Loucy (cell line): ENCODE results near the gene BCAR3.

ENCODE experiments used
- H2AFZ ChIP-seq: fragments of 200-600 bp; sonication (generic); 2 replicates; pipeline ENCODE4 v1.6.0; 2016; ENCODE audit warnings: antibody characterized with exemption, mild to moderate bottlenecking, low read length, moderate library complexity
- H3F3A ChIP-seq: fragments of 200-600 bp; 2 replicates; pipeline ENCODE4 v1.6.0; 2016; ENCODE audit warnings: antibody characterized with exemption, low read depth, mild to moderate bottlenecking
- H3K27me3 ChIP-seq: fragments of 200-600 bp; sonication (generic); 2 replicates; pipeline ENCODE4 v1.6.1; 2014; ENCODE audit warnings: low read length, mild to moderate bottlenecking; ENCODE audit not compliant: insufficient read depth, poor library complexity, severe bottlenecking
- H3K36me3 ChIP-seq: fragments of 200-600 bp; sonication (generic); 2 replicates; pipeline ENCODE4 v1.6.1; 2016; ENCODE audit warnings: low read length; ENCODE audit not compliant: insufficient read depth
- H3K4me1 ChIP-seq: fragments of 200-600 bp; sonication (generic); 2 replicates; pipeline ENCODE4 v1.5.1; 2014; ENCODE audit warnings: low read length, mild to moderate bottlenecking; ENCODE audit not compliant: insufficient read depth, poor library complexity, severe bottlenecking
- H3K4me2 ChIP-seq: fragments of 200-600 bp; sonication (generic); 2 replicates; pipeline ENCODE4 v1.6.0; 2014; ENCODE audit warnings: antibody characterized with exemption, low read length, low read depth, mild to moderate bottlenecking; ENCODE audit not compliant: poor library complexity, severe bottlenecking
- H3K4me3 ChIP-seq: fragments of 200-600 bp; sonication (generic); 2 replicates; pipeline ENCODE4 v1.5.1; 2014; ENCODE audit warnings: low read length, mild to moderate bottlenecking, mixed read lengths; ENCODE audit not compliant: poor library complexity, severe bottlenecking
- H3K79me2 ChIP-seq: fragments of 200-600 bp; sonication (generic); 2 replicates; pipeline ENCODE4 v1.6.1; 2014; ENCODE audit warnings: low read length; ENCODE audit not compliant: insufficient read depth
- H3K9ac ChIP-seq: fragments of 200-600 bp; sonication (generic); 2 replicates; pipeline ENCODE4 v1.6.0; 2014; ENCODE audit warnings: mild to moderate bottlenecking, low read depth, low read length, moderate library complexity; ENCODE audit not compliant: poor library complexity, severe bottlenecking
- H3K9me2 ChIP-seq: fragments of 200-600 bp; sonication (generic); replicated peaks from 2 replicates; pipeline ENCODE4 v1.6.1; 2016; ENCODE audit warnings: low read depth, low read length, mixed read lengths
- H3K9me3 ChIP-seq: fragments of 200-600 bp; sonication (generic); 2 replicates; pipeline ENCODE4 v1.6.1; 2014; ENCODE audit warnings: mild to moderate bottlenecking, antibody characterized with exemption, low read length, low read depth; ENCODE audit not compliant: insufficient read depth
- H4K20me1 ChIP-seq: fragments of 200-600 bp; sonication (generic); 2 replicates; pipeline ENCODE4 v1.6.0; 2014; ENCODE audit warnings: antibody characterized with exemption, low read length, mild to moderate bottlenecking; ENCODE audit not compliant: insufficient read depth, poor library complexity, severe bottlenecking
- EZH2phosphoT487 ChIP-seq: fragments of 200-600 bp; IDR thresholded peaks from 2 replicates; pipeline ENCODE4 v1.6.1; 2018; ENCODE audit warnings: antibody characterized with exemption, mild to moderate bottlenecking, moderate library complexity, borderline replicate concordance
- TF ChIP-seq, protein P1 (sequence below): fragments of 200-600 bp; sonication (generic); conservative IDR thresholded peaks from 2 replicates; pipeline ENCODE4 v1.5.1; 2014; ENCODE audit warnings: mild to moderate bottlenecking, antibody characterized with exemption, low read length

The BCAR3 gene

DNA sequence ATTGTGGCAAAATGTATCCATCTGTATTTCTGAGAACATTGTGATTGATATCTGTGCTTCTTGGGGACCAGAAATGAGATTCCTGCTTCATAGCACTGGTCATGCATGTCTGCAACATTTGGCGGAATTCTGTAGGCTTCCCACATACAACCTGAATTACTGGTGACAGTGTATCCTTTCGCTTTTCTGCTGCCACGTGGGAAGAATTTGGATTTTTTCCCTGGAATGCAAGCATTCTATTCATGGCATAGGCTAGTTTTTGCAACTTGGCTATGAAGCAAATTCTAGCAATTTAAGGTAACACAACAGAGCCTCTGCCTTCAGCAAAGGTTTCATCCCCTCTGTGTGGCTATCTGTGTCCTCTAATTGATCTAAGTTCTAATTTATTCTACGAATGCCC, 85.9 kb downstream of the BCAR3 start:
- peaks cover 23% of the 10 kb centered on the region for H3K4me1 ChIP-seq
- H3K79me2 ChIP-seq: no peaks in the 10 kb centered on the region
- H3K4me2 ChIP-seq: no peak overlapping the region
- no peaks in the 10 kb centered on the region for H3K36me3 ChIP-seq
- no peaks in the 10 kb centered on the region for H4K20me1 ChIP-seq
- TF ChIP-seq, protein P1, sequence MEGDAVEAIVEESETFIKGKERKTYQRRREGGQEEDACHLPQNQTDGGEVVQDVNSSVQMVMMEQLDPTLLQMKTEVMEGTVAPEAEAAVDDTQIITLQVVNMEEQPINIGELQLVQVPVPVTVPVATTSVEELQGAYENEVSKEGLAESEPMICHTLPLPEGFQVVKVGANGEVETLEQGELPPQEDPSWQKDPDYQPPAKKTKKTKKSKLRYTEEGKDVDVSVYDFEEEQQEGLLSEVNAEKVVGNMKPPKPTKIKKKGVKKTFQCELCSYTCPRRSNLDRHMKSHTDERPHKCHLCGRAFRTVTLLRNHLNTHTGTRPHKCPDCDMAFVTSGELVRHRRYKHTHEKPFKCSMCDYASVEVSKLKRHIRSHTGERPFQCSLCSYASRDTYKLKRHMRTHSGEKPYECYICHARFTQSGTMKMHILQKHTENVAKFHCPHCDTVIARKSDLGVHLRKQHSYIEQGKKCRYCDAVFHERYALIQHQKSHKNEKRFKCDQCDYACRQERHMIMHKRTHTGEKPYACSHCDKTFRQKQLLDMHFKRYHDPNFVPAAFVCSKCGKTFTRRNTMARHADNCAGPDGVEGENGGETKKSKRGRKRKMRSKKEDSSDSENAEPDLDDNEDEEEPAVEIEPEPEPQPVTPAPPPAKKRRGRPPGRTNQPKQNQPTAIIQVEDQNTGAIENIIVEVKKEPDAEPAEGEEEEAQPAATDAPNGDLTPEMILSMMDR: no peak
- TF ChIP-seq EZH2phosphoT487: no peak
- no peaks in the 10 kb centered on the region for H3F3A ChIP-seq
- no peak overlapping the region for H3K9ac ChIP-seq
- H3K4me3 ChIP-seq: no peak overlapping the region
- no peaks in the 10 kb centered on the region for H3K9me2 ChIP-seq
- no peak overlapping the region for H2AFZ ChIP-seq
- no peaks in the 10 kb centered on the region for H3K9me3 ChIP-seq
- no peaks in the 10 kb centered on the region for H3K27me3 ChIP-seq

DNA sequence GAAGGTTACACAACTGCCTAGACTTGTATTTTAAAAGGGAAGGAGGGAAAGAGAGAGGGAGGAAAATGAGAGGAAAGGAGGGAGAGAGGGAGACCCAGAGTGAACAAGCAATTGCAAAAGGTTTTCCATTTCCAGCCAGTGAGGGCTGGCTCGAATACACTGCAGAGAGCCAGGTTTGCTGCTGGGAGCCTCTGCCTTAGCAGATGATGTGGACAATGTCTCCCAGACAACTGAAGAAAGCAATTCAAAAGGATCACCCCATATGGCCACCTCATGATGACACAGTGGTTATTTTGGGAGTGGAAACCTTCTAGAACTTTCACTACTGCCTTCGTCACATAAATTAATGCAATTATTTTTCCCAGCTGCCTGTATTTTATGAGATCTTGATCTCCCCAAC, 86.4 kb downstream of the BCAR3 start:
- Histone ChIP-seq H3K4me2 (no peak overlapping the region), H3K36me3 (no peaks in the 10 kb centered on the region), H3K4me3 (no peak overlapping the region), H3K79me2 (no peaks in the 10 kb centered on the region), H3K9me2 (no peaks in the 10 kb centered on the region), H2AFZ (no peak overlapping the region), H3F3A (no peaks in the 10 kb centered on the region), H3K27me3 (no peaks in the 10 kb centered on the region), H4K20me1 (no peaks in the 10 kb centered on the region), H3K9ac (no peak overlapping the region), H3K4me1 (peaks cover 27% of the 10 kb centered on the region), H3K9me3 (no peaks in the 10 kb centered on the region)
- no peak for TF ChIP-seq EZH2phosphoT487
- TF ChIP-seq, protein P1: no peak

DNA sequence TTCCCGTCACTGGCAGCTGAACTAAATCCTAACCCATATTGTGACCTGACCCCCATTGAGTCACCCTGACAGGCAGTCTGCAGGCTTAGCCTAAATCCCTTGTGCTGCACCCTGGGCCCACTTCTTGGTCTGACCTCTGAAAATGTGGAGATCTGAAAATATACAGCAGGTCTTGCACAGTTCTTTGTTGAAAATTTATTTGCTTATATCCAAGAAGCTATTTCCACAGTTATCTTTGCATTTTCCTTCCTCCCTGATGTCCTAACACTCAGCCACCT, 87.1 kb downstream of the BCAR3 start:
- H3K4me1 ChIP-seq: peaks cover 30% of the 10 kb centered on the region
- H3F3A ChIP-seq: no peaks in the 10 kb centered on the region
- no peak overlapping the region for H2AFZ ChIP-seq
- no peaks in the 10 kb centered on the region for H3K27me3 ChIP-seq
- no peaks in the 10 kb centered on the region for H4K20me1 ChIP-seq
- no peak overlapping the region for H3K4me2 ChIP-seq
- H3K4me3 ChIP-seq: no peak overlapping the region
- TF ChIP-seq, protein P1: no peak
- TF ChIP-seq EZH2phosphoT487: no peak
- no peaks in the 10 kb centered on the region for H3K9me3 ChIP-seq
- H3K9ac ChIP-seq: no peak overlapping the region
- H3K79me2 ChIP-seq: no peaks in the 10 kb centered on the region
- H3K36me3 ChIP-seq: no peaks in the 10 kb centered on the region
- no peaks in the 10 kb centered on the region for H3K9me2 ChIP-seq
